GM12878 (cell line): Measurements from ENCODE around the gene VCAN. TPM values are rescaled to one million over a fixed set of nuclear protein-coding genes. Genes with fewer than 3 reads are reported as not detected.
A peak's percentile ranks its signal among the peaks of the same experiment; 100 is the strongest.

ENCODE experiments used
- ATAC-seq: fragments of 200-7000 bp; cut with Tn5 transposase; 3 replicates; pipeline ENCODE4 v1.9.1; 2020; ENCODE audit warnings: mild to moderate bottlenecking, moderate library complexity
- BruUV-seq: library from RNA; stranded (reverse); fragments of 400-500 nt; replicated peaks from 2 replicates; lab custom pipeline; 2021; lab: Mats Ljungman, UMichigan
- CTCF ChIA-PET: fragments of 300-600 bp; sonication (Branson Sonifier 250); formaldehyde crosslinking; extraction: SDS; loops from one replicate; lab custom pipeline; 2021; ENCODE audit warnings: inconsistent platforms; lab: Yijun Ruan, JAX
- POLR2A ChIA-PET: fragments of 350-600 bp; formaldehyde crosslinking; extraction: SDS; loops from one replicate; lab custom pipeline; 2021; ENCODE audit warnings: inconsistent platforms; lab: Charles Lee
- RAD21 ChIA-PET: fragments of 300-600 bp; sonication (Branson Sonifier 250); formaldehyde crosslinking; loops from one replicate; lab custom pipeline; 2023; ENCODE audit warnings: antibody characterized with exemption; ENCODE audit not compliant: unreplicated experiment; lab: Charles Lee
- SMC1A ChIA-PET: fragments of 300-600 bp; sonication (Branson Sonifier 250); formaldehyde crosslinking; loops from one replicate; lab custom pipeline; 2023; ENCODE audit not compliant: unreplicated experiment, uncharacterized antibody; lab: Charles Lee
- DNase-seq: peaks from one replicate; pipeline ENCODE4 v3.0.0-alpha.2; 2011; ENCODE audit warnings: low read depth, low spot score
- FAIRE-seq: peaks from 3 replicates; lab custom pipeline; 2011; peaks lifted over from hg19 to GRCh38; lab: Jason Lieb, UNC
- H2AFZ ChIP-seq: 2 replicates; pipeline ENCODE4 v1.6.0; 2011; ENCODE audit warnings: low read depth, low read length, control low read depth; ENCODE audit not compliant: control insufficient read depth
- H3K27ac ChIP-seq: 2 replicates; pipeline ENCODE4 v1.5.1; 2011; ENCODE audit warnings: control low read depth; ENCODE audit not compliant: control insufficient read depth, insufficient read depth
- H3K27me3 ChIP-seq, 2 experiments: replicated peaks in 1 of 2; 2 replicates each; pipeline versions ENCODE4 v1.6.0 to v1.6.1; 2011; ENCODE audit warnings: low read length in 1 of 2; ENCODE audit not compliant: control insufficient read depth in 2 of 2, insufficient read depth in 2 of 2
- H3K36me3 ChIP-seq, 2 experiments: 2 replicates each; pipeline ENCODE4 v1.5.1; 2011; ENCODE audit warnings: low read length in 1 of 2; ENCODE audit not compliant: control insufficient read depth in 2 of 2, insufficient read depth in 2 of 2
- H3K4me1 ChIP-seq: 2 replicates; pipeline ENCODE4 v1.6.1; 2011; ENCODE audit warnings: mild to moderate bottlenecking, low read length, moderate library complexity, mixed read lengths; ENCODE audit not compliant: control insufficient read depth, insufficient read depth
- H3K4me2 ChIP-seq: 2 replicates; pipeline ENCODE4 v1.6.0; 2011; ENCODE audit warnings: control low read depth; ENCODE audit not compliant: control insufficient read depth, insufficient read depth
- H3K4me3 ChIP-seq: fragments of 200-600 bp; sonication (generic); 2 replicates; pipeline ENCODE4 v1.5.1; 2016
- H3K79me2 ChIP-seq: 2 replicates; pipeline ENCODE4 v1.6.0; 2011; ENCODE audit warnings: low read length; ENCODE audit not compliant: control insufficient read depth, insufficient read depth
- H3K9ac ChIP-seq: 2 replicates; pipeline ENCODE4 v1.8.0; 2011; ENCODE audit warnings: low read length, control low read depth, mixed read lengths; ENCODE audit not compliant: control insufficient read depth, insufficient read depth
- H3K9me3 ChIP-seq: replicated peaks from 3 replicates; pipeline ENCODE4 v1.5.1; 2011; ENCODE audit warnings: mild to moderate bottlenecking, low read length; ENCODE audit not compliant: control insufficient read depth, insufficient read depth
- H4K20me1 ChIP-seq: 2 replicates; pipeline ENCODE4 v1.6.0; 2011; ENCODE audit not compliant: control insufficient read depth, insufficient read depth
- RB1 ChIP-seq: fragments of 450-650 bp; formaldehyde crosslinking; IDR thresholded peaks from 2 replicates; pipeline ENCODE4 v1.6.1; 2017; ENCODE audit warnings: mild to moderate bottlenecking, borderline replicate concordance
- RELA ChIP-seq: fragments of 450-650 bp; IDR thresholded peaks from 2 replicates; pipeline ENCODE4 v1.8.0; 2014; ENCODE audit warnings: borderline replicate concordance; ENCODE audit not compliant: partially characterized antibody
- RUNX3 ChIP-seq: IDR thresholded peaks from 2 replicates; pipeline ENCODE4 v1.6.1; 2012; ENCODE audit warnings: low read length, inconsistent platforms
- SREBF1 ChIP-seq: IDR thresholded peaks from 2 replicates; pipeline ENCODE4 v1.6.1; 2012; ENCODE audit warnings: mild to moderate bottlenecking, low read length
- TBL1XR1 ChIP-seq: IDR thresholded peaks from 2 replicates; pipeline ENCODE4 v1.6.1; 2012; ENCODE audit warnings: low read depth, low read length, improper control_type of control experiment
- WGBS: methylation state at CpG from one replicate; pipeline ENCODE4 v1.1.6; 2016; ENCODE audit warnings: low lambda C conversion rate; ENCODE audit not compliant: insufficient replicate concordance, insufficient coverage; ENCODE audit errors: missing lambda C conversion rate; 5-methylcytosine and 5-hydroxymethylcytosine counted together
- in situ Hi-C: fragments of 300-500 bp; cut with MboI; formaldehyde crosslinking; loops from 9 replicates; pipeline ENCODE4 v1.14.3; 2018; ENCODE audit warnings: mixed read lengths
- intact Hi-C: fragments of 100-400 bp; cut with micrococcal nuclease; formaldehyde crosslinking; loops from one replicate; pipeline ENCODE4 v1.14.2; 2022; ENCODE audit not compliant: unreplicated experiment
- polyA plus RNA-seq, 11 experiments: library from polyadenylated mRNA; depleted of rRNA in 4 of 11; unstranded in 6 of 11; stranded (reverse) in 5 of 11; fragments of >200 nt; fragmentation: Nextera tagmentation in 4 of 11; fragmentation: Illumina TruSeq in 1 of 11; extraction: Ambion mirVana in 4 of 11; extraction: Trizol in 1 of 11; gene quantifications; 1 replicate in 1 of 11; 2 replicates in 10 of 11; pipeline versions ENCODE4 v1.2.1 to v1.2.3, GENCODE V29; 2011 to 2016; ENCODE audit warnings: inconsistent platforms in 2 of 11, missing spikeins in 2 of 11, low read depth in 1 of 11
- total RNA-seq, 4 experiments: library from RNA; depleted of rRNA in 3 of 4; stranded (reverse); fragments of >200 nt in 3 of 4; fragmentation: Illumina TruSeq in 1 of 4; extraction: Trizol in 1 of 4; gene quantifications; 2 replicates each; pipeline versions ENCODE4 v1.2.1 to v1.2.3, GENCODE V29; 2013 to 2021
- TF ChIP-seq, protein P1 (sequence below): IDR thresholded peaks from 2 replicates; pipeline ENCODE4 v1.6.1; 2012; ENCODE audit warnings: low read depth, low read length, improper control_type of control experiment

Gene VCAN
- total and polyA plus RNA-seq, 10 of the 15 experiments (the other 5 are each of a cell fraction or from before 2014, with no cell fraction given), result 1.2 to 15.2 (median 4.5) TPM

DNA sequence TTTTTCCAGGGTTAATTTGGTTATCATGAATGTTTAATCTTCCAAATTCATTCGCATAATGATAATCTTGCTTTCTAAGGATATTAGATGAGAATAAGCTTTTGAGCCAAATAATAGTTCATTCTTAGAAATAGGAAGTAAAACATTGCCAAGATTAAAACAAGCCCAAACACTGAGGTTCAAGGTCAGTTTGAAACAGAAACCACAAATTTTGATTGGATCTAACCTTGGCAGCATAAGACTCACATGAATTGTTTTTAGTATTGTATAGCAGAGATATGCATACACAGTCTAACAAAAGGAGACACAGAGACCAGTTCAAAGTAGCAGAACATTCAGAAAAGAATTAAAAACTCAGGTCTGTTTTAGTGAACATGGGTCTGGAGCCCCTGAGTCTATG, 43.4 kb upstream of the VCAN start:
- ATAC-seq (no peak), DNase-seq (no peak), FAIRE-seq (no peak)
- ChIA-PET SMC1A (interaction anchor here (0.7 to 1.7 kb wide), 6 partner anchors 9 to 695 kb away, joined by 3 to 5 read pairs (median 3); no protein-coding TSS in a partner anchor), RAD21 (interaction anchor here (1.1 to 1.9 kb wide), 2 partner anchors 20 to 543 kb away, joined by 3 to 6 read pairs; no protein-coding TSS in a partner anchor), POLR2A (no interaction called here), CTCF (interaction anchor here (0.7 to 4.0 kb wide), 5 partner anchors 12 to 1075 kb away, joined by 3 to 20 read pairs (median 9); no protein-coding TSS in a partner anchor)
- no peak overlapping the region for H3K27ac ChIP-seq
- in situ Hi-C loops, result loop anchor here (25.0 kb wide), 1 partner anchor 791 kb away; no protein-coding TSS in a partner anchor
- peaks cover 4% of the 10 kb centered on the region; the same call in 1 of the 2 replicates for H3K4me1 ChIP-seq
- intact Hi-C loops, result loop anchor here (10.0 kb wide), 1 partner anchor 613 kb away; no protein-coding TSS in a partner anchor
- H3K27me3 ChIP-seq, result no peaks in the 10 kb centered on the region
- WGBS, result 95% methylated on average over 1 of the region's 1 CpG
- no peak overlapping the region for H2AFZ ChIP-seq
- H3K4me2 ChIP-seq, result no peak overlapping the region
- no peak for TF ChIP-seq RB1
- TF ChIP-seq, protein P1, sequence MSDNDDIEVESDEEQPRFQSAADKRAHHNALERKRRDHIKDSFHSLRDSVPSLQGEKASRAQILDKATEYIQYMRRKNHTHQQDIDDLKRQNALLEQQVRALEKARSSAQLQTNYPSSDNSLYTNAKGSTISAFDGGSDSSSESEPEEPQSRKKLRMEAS, result no peak
- no peak for TF ChIP-seq SREBF1
- TF ChIP-seq RUNX3, result peak; percentile 48; the same call in 1 of the 2 replicates
- no peaks in the 10 kb centered on the region for H3K36me3 ChIP-seq
- H4K20me1 ChIP-seq, result no peaks in the 10 kb centered on the region
- H3K4me3 ChIP-seq, result no peak overlapping the region
- H3K9ac ChIP-seq, result no peak overlapping the region
- no peaks in the 10 kb centered on the region for H3K79me2 ChIP-seq
- BruUV-seq, result no TSS peak
- H3K9me3 ChIP-seq, result no peaks in the 10 kb centered on the region; the same call in 2 of the 3 replicates

DNA sequence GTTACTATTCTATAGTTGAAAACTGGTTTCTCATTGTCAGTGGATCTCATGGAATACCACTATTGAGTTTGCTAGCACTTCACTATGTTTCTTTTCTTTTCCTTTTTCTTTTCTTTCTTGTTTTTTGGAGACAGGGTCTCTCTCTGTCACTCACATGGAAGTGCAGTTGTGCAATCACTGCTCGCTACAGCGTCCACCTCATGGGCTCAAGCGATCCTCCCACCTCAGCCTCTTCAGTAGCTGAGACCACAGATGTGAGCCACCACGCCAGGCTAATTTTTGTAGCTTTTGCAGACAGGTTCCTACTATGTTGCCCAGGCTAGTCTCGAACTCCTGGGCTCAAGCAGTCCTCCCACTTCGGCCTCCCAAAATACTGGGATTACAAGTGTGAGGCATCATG, 42.7 kb upstream of the VCAN start:
- in situ Hi-C loops (loop anchor here (25.0 kb wide), 1 partner anchor 792 kb away; no protein-coding TSS in a partner anchor), intact Hi-C loops (loop anchor here (10.0 kb wide), 1 partner anchor 614 kb away; no protein-coding TSS in a partner anchor)
- SMC1A ChIA-PET, result interaction anchor here (0.6 to 2.5 kb wide), 11 partner anchors 8 to 1078 kb away, joined by 3 to 10 read pairs (median 4); no protein-coding TSS in a partner anchor
- H3K27ac ChIP-seq, result no peak overlapping the region
- no peak overlapping the region for H3K9ac ChIP-seq
- no peaks in the 10 kb centered on the region for H3K36me3 ChIP-seq
- H3K4me3 ChIP-seq, result no peak overlapping the region
- H3K4me2 ChIP-seq, result no peak overlapping the region
- H3K27me3 ChIP-seq, result no peaks in the 10 kb centered on the region
- POLR2A ChIA-PET, result no interaction called here
- ATAC-seq, result no peak
- no TSS peak for BruUV-seq
- H4K20me1 ChIP-seq, result no peaks in the 10 kb centered on the region
- WGBS, result 78% methylated on average over 6 of the region's 6 CpGs
- H2AFZ ChIP-seq, result no peak overlapping the region
- RAD21 ChIA-PET, result interaction anchor here (1.0 to 1.9 kb wide), 4 partner anchors 21 to 787 kb away, joined by 3 to 18 read pairs (median 5); no protein-coding TSS in a partner anchor
- no peaks in the 10 kb centered on the region; the same call in 2 of the 3 replicates for H3K9me3 ChIP-seq
- no peak for DNase-seq
- H3K4me1 ChIP-seq, result peaks cover 4% of the 10 kb centered on the region; the same call in 1 of the 2 replicates
- FAIRE-seq, result no peak
- no peak for TF ChIP-seq TBL1XR1
- TF ChIP-seq RELA, result no peak
- TF ChIP-seq, all 136 proteins: peak for 0
- CTCF ChIA-PET, result interaction anchor here (1.0 to 4.0 kb wide), 12 partner anchors 9 to 1076 kb away, joined by 3 to 20 read pairs (median 4); no protein-coding TSS in a partner anchor
- H3K79me2 ChIP-seq, result no peaks in the 10 kb centered on the region
